GM21576 (cell line): ENCODE data around the gene MBD3L1.

ENCODE experiments used
- ATAC-seq: cut with Tn5 transposase; IDR thresholded peaks from one replicate; pipeline ENCODE4 v1.9.1; 2021; ENCODE audit warnings: mild to moderate bottlenecking, moderate library complexity; ENCODE audit not compliant: unreplicated experiment

The MBD3L1 gene

DNA sequence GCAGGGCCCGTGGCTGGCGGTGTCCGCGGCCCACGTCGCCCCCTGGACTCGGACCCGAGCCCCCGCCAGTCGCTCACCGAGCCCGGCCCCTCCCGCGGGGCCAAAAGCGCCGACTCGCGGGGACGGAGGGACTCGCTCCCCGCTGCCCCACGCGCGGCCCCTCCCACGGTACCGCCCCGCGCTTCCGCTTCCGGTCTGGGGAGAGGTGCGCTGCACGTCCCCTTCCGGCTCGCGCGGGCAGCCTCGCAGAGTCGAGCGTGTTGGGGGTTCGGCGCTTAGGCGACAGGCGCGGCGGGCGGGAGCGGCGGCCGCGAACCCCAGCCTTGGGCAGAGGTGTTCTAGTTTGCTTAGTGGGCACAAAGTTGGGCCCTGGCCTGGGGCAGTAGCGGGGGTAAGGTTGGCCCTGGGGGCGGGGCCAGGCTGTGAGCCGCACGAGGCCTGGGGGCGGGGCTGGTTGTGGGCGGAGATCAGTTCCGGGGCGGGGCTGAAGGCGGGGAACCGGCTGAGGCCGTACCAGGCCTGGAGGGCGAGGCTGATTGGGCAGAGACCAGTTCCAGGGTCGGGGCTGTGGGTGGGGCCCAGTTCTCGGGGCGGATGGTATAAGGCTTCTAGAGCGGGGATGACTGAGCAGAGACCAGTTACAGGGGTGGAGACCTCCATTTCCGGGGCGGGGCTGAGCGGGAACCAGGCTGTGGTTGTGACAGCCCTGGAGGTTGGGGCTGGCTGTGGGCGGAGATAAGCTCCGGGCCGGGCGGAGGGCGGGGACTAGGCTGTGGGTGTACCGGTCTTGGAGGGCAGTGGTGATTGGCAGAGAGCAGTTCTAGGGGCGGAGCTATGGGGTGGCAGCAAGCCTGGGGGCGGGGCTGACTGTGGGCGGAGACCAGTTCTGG lies at the start of gene MBD3L1, which contains the start of gene ZNF558:
MBD3L1 (plus strand) TSS at position 246 of the 890 bp plus-strand sequence. CDS start 10,302 bp downstream, outside the sequence.
ZNF558 (minus strand) TSS at position 173 of the 890 bp plus-strand sequence. CDS start 9,645 bp downstream, outside the sequence.
- peak; percentile 81 for ATAC-seq

DNA sequence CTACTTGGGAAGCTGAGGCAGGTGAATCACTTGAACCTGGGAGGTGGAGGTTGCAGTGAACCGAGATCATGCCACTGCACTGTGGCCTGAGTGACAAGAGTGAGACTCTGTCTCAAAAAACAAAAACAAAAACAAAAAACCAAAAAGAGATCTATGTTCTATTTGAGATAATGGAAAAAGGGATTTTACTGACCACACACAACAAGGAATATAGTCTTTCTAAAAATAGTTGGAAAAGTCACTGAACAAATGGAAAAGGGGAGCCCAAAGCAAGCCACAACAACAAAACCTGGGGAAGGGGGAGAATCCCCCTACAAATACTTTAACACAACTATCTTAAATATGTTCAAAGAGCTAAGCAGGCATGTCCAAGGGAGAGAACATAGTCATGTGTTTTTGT lies 37.4 kb upstream of the MBD3L1 start:
- no peak for ATAC-seq

DNA sequence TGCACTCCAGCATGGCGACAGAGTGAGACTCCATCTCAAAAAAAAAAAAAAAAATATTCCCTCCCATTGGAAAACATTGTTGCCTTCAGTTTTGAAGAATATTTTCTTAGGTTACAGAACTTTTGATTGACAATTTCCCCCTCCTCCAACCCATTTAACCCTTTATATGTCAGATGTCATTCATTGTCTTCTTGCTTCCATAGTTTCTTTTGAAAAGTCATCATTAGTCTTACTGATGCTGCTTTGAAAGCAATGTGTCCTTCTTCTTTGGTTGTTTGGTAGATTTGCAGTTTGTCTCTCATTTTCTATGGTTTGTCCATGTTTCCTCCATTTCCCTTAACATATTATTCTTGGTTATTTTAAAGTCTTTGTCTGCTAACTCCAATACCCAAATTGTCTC lies 25.5 kb upstream of the MBD3L1 start:
- ATAC-seq: no peak

DNA sequence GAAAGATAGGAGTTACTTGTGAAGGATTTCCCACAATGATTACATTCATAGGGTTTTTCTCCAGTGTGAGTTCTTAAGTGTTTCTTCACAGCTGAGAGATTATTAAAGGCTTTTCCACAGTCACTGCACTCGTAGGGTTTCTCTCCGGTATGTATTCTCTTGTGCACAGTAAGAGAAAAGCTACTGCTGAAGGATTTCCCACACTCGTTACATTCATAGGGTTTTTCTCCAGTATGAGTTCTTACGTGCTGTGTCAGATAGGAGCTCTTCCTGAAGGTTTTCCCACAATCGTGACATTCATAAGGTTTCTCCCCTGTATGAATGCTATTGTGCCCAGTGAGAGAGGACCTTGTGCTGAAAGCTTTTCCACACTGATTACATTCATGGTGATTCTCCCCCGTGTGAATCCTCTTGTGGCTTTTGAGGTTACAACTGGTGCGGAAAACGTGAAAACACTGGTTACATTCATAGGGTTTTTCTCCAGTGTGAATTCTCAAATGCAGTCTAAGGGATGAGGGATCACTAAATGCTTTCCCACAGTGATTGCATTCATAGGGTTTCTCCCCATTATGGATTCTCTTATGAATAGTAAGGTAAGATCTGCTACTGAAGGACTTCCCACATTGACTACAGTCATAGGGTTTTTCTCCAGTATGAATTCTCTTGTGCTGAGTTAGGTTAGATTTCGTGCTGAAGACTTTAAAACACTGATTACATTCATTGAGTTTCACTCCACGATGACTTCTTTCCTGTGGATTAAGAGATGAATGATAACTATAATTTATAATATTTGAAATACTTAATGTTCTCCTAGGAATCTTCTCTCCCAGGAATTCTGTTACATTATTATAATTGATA lies 20.6 kb upstream of the MBD3L1 start:
- no peak for ATAC-seq

DNA sequence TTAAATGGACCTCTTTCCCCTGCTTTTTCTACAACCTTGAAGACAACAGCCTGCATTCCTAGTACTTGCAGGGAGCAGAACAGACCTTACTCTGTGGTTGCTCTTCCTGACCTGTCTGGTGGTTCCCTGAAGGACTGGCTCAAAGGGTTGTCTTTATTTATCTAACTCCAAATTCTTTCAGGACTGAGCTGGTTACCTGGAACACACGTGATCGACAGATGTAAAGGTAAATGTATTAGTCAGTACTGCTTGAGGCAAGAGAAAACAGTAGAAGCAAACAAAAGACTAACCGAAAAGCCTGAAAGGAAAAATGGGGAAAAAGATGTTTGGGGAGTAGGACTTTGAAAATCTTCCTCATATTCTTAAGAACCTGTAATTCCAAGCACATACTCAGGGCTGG lies 18.0 kb upstream of the MBD3L1 start:
- no peak for ATAC-seq

DNA sequence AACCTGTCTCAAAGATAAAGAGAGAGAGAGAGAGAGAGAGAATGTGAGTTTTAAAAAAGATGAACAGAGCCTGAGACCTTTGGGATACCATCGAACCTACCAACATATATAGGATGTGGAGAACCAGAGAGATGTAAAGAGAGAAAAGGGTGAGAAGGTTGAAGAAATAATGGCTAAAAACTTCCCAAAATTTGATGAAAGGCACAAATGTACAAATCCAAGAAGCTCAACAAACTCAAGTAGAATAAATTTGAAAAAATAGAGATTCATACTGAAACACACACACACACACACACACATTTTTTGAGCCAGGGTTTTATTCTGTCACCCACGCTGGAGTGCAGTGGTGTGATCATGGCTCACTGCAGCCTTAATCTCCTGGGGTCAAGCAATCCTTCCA lies 16.4 kb upstream of the MBD3L1 start:
- no peak for ATAC-seq

DNA sequence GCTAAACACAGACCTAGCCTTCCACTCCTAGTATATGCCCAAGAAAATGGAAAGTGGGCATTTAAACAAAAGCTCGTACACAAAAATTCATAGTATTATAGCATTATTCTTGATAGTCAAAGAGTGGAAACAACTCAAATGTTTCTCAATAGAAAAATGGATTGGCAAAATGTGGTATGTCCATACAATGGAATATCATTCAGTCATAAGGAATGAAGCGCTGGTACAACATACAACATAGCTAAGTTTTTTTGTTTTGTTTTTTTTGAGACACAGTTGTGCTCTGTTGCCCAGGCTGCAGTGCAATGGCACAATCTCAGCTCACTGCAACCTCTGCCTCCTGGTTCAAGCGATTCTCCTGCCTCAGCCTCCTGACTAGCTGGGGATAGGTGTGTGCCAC lies 11.9 kb upstream of the MBD3L1 start:
- ATAC-seq: no peak

DNA sequence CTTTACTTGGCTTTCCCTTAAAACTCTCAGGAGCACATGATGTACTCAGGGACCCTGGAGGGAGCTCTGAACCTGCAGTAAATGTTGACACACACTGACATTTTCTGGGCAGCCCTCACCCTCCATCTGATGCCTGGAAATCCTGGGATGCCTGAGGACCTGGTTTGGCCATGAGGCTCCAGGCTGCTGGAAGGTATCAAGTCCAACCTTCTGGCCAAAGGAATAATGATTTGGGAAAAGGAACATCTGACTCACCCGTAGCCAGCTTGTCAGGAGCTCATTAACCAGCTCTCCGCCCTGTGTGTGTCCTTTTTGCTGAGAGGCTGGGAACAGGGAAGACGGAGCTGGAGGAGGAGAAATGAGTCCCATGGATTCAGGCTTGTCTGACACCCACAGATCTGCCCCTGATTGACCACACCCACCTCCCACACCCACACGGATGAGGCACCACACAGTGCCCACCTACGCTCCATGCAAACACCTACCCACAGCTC lies 10.4 kb upstream of the MBD3L1 start:
- ATAC-seq: no peak

DNA sequence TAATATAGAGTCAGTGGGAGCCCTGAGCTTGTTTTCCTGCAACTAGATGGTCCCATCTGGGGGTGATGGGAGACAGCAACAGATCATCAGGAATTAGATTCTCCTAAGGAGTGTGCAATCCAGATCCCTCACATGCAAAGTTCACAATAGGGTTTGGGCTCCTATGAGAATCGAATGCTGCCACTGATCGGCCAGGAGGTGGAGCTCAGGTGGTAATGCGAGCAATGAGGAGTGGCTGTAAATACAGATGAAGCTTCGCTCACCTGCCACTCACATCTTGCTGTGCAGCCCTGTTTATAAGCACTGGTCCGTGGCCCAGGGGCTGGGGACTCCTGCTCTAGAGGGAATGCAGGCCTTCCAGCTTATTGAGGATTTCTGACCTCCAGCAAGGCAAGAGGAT lies 5.8 kb upstream of the MBD3L1 start:
- no peak for ATAC-seq

DNA sequence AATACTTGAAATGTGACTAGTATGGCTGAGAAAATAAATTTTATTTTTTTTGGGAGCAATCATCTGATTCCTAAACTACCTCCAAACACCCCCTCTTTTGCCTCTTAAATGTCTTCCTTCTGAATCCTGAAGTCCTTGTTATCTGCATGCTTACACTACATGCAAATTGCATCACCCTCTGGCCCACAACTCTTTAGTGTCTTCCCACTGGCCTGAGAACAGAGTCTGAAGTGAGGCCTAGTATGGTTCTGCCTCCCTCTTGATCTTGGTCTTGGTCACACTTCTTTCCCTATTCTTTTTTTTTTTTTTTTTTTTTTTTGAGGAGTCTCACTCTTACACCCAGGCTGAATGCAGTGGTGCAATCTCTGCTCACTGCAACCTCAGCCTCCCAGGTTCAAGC lies 4.9 kb upstream of the MBD3L1 start:
- ATAC-seq: no peak

DNA sequence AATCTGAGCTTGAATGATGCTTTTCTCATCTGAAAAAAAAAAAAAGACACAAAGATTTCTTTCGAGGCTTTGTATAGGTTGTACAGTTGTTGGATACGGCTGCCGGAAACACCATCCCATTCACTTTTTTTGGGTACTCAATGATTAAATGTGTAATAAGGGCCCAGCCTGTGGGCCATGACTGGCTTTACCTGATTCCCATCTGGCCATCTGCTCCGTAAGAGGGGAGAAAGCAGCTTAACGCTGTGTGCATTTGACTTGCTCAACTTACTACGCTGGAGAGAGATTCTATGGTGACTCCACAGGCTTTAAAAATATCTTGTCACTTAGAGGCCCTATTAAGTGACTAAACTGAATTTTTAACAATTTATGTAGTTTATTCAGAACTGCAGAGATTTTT lies 804 bp upstream of the MBD3L1 start:
- no peak for ATAC-seq

DNA sequence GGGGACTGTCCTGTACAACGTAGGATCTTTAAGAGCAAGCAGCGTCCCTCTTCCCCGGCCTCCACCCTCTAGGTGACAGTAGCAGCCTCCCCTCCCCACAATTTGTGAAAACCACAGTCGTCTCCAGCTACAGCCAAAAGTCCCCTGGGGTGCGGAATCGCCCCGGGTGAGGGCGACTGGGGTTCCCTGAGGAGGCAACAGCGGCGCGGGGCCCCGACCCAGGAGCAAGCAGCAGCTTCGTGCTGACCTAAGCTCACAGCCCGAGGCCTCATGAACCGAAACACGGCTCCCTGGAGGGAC lies 395 bp upstream of the MBD3L1 start:
- ATAC-seq: no peak

DNA sequence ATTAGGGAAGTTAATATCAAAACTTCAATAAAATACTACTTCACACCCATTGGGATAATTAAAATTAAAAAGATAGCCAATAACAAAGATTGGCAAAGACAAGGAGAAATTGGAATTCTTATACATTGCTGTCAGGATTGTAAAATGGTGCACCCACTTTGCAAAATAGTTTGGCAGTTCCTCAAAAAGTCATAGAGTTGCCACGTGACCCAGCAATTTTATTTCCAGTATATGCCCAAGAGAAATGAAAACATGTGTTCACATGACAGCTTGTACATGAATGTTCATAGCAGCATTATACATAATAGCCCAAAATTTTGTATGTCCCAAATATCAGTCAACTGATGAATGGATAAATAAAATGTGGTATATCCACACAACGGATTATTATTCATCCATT lies 3.3 kb downstream of the MBD3L1 start:
- no peak for ATAC-seq

DNA sequence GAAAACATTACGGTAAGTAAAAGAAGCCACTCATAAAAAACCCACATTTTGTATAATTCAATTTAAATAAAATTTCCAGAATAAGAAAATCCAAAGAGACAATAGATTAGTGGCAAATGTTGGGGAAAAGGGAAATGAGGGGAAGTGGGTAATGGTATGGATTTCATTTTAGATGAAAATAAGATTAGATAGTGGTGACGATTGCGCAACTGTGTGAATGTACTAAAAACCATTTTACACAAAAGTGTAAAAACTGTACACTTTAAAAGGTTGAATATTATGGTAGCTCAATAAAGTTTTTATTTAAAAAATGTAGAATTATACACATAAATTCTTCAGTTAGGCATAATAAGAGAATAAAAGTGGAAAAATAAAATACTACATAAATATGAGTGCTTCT lies 3.7 kb downstream of the MBD3L1 start:
- no peak for ATAC-seq

DNA sequence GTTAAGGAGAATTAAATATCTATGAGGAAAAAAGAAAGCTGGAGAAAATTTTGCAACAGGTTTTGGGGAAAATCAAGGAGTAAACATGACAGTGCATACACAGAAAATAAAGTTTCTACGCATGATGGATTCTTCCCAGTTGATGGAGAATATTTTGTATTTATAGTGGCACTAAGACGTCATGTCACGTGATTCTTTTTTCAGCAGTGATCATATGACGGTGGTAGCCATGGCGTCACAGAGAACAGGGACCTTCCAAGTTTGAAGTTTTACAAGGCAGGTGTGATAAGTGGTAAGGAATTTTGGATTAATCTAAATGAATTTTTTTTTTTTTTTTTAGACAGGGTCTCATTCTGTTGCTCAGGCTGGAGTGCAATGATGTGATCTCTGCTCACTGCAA lies 8.5 kb downstream of the MBD3L1 start:
- ATAC-seq: no peak

DNA sequence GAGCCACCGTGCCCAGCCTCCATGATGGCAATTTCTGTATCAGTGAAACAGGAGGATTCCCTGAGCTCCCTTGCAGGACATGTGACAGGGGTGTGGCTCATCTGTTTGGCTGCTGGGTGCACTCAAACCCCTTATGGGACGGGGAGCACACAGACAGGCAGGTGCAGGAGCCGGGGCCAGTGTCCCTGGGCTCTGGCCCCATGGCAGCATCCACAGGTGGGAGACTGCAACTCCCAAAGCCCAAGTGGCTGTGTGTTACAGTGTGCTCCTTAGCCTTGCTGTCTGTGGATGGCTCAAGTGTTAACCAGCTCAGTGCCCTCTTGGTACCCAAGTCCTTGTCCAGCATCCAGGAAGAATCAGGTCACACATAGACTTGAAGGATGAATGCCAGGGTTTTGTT lies 14.6 kb downstream of the MBD3L1 start:
- no peak for ATAC-seq

DNA sequence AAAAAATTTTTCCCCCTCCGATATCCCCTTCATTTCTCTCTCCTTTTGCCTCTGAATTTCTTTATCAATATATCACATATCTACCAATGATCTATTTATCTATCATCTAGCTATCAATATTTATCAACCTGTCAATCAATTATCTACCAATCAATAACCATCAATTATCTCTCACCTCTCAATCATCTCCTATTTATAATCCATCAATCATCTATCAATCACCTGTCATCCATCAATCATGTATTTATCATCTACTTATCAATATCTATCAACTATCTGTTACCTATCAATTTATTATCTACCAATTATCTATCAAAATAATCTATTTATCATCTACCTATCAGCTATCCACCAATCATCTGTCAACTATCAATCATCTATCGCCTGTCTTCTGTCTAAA lies 17.1 kb downstream of the MBD3L1 start:
- ATAC-seq: no peak

DNA sequence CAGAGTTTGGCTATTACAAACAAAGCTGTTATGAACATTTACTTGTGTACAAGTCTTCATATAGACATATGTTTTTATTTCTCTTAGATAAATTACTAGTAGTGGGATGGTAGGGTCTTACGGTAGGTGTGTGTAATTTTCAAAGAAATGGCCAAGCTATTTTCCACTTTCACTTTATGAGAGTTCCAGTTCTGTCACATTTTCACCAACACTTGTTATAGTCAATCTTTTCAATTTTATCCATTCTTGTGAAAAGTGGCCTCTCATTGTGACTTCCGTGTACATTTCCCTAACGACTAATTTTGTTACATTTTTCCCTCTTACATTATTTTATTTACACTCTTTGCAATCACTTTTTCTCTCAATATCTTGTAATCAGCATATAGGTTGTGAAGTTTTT lies 18.3 kb downstream of the MBD3L1 start:
- ATAC-seq: no peak

DNA sequence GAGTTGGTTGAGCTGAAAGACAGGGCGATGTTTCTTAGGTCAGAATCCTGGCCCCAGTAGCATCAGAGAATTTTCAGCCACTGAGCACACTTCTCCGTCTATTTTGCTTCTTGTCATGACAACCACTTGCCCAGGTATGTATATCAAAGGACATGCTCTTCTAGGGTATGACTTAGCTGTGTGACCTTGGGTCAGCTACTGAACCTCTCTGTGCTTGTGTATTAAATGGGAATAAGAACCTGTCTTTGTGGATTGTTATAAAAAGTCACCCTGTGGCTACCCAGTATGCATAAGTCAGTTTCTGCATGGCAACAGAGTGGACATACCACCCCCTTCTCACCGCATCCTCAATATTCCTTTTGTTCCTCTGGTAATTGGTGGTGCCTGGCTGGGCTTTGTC lies 26.1 kb downstream of the MBD3L1 start:
- no peak for ATAC-seq

DNA sequence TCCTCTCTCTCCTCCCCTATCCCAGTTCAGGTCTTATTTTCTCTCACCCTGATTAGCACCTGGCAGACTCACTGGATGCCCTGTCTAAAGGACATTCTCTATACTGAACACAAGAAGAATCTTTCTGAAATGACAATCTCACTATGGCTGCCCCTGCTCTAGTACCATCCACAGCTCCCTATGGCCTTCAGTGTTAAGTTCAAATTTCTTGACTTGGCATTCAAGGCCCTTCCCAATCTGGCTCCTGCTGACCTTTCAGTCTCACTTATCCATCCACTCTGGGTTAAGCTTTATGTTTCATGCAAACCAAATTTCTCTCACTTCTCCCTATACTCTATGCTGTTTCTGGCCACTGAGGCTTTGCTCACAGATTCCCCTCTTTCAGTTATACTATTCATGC lies 34.2 kb downstream of the MBD3L1 start:
- no peak for ATAC-seq

DNA sequence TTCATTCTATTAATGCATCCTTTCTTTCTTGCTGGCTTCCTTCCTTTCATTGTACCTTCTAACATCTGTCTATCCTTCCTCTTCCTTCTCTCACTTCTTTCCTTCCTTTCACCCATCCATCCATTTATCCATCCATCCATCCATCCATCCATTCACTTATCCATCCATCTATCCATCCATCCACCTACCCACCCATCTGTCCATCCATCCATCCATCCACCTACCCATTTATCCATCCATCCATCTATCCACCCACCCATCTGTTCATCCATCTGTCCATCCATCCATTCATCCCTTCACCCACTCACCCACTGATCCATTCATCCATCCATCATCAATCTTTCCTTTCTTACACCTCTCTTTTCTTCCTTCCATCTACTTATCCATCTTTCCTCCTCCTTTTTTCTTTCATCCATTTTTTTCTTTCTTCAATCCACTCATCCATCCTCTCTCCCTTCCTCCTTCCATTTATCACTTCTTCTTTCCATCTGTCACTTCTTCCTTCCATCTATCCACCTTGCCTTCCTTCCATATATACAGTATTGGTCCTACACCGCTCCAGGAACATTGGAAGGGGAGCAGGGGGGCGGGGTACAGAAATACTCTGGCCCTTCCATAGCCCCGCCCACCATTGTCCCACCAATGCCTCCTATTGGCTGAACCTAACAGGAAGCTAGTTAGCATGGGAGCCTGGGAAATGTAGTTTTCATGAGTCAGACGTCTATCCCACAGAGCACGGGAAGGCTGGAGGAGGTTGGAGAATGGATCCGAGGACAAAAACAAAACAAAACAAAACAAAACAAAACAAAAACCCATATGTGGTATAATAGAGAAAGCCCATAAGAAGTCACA lies 45.9 kb downstream of the MBD3L1 start:
- no peak for ATAC-seq
